ENCODE results near the gene NECAB3.

Gene NECAB3, protein sequence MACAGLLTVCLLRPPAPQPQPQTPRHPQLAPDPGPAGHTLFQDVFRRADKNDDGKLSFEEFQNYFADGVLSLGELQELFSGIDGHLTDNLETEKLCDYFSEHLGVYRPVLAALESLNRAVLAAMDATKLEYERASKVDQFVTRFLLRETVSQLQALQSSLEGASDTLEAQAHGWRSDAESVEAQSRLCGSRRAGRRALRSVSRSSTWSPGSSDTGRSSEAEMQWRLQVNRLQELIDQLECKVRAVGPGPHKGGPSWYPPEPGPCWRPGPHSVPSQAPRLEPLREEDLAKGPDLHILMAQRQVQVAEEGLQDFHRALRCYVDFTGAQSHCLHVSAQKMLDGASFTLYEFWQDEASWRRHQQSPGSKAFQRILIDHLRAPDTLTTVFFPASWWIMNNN

DNA sequence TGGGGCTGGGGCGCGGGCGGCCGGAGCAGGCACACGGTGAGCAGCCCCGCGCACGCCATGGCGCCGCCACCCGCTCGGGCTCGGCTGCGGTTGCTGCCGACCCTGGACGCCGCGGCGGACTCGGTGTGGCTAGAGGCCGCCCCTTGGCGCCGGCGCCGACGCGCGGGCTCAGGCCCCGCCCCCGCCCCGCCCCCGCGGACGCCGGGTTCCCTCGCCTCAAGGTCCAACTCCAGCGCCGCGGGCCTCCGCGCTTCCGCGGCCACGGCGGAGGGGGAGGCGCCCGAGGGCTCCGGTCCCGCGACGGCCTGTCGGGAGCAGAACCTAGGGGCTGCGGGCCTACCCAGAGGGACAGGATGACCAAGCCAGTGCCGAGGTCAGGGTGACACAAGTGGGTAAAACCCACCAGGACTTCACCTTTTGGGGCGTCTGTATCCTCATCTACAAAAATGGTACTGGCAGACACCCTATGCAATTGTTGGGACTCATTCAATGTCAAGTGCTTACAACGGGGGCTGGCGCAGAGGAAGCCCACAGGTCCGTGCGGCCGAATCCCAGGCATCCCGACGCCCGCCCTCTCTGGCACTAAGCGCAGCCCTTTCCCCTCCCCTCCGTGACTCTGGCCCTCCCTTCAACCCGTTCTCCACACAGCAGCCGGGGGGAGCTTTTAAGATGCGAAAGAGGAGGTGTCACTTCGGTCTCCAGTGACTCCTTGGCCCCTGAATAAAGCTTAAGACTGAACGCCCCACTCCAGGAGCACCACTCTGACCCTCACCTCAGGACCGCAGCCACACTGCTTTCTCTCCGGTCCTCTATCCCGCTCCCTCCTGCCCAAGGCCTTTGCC, at the start of gene NECAB3:
Gene NECAB3 (minus strand): TSS at position 135 of the 842 bp plus-strand sequence. CDS start 76 bp downstream, at position 59.
- H2AFZ ChIP-seq (ENCODE audit: low read length), result no peak within 1 kb of the TSS
- H3K9me2 ChIP-seq (ENCODE audit: low read depth, low read length), result no peaks in the 10 kb centered on the region
- peaks cover 70% of the 10 kb centered on the region for H3K36me3 ChIP-seq (ENCODE audit: insufficient read depth, low read length)
- H4K20me1 ChIP-seq (ENCODE audit: insufficient read depth, low read length), result no peaks in the 10 kb centered on the region
- peak within 1 kb of the TSS; percentile 80 for H3K4me2 ChIP-seq (ENCODE audit: low read length)
- peaks cover 77% of the 10 kb centered on the region for H3K4me1 ChIP-seq (ENCODE audit: insufficient read depth, low read length, severe bottlenecking)
- TF ChIP-seq EZH2 (IDR thresholded peaks at IDR 0.05; ENCODE audit: borderline replicate concordance, low read length), result no peak
- TF ChIP-seq, protein P1, sequence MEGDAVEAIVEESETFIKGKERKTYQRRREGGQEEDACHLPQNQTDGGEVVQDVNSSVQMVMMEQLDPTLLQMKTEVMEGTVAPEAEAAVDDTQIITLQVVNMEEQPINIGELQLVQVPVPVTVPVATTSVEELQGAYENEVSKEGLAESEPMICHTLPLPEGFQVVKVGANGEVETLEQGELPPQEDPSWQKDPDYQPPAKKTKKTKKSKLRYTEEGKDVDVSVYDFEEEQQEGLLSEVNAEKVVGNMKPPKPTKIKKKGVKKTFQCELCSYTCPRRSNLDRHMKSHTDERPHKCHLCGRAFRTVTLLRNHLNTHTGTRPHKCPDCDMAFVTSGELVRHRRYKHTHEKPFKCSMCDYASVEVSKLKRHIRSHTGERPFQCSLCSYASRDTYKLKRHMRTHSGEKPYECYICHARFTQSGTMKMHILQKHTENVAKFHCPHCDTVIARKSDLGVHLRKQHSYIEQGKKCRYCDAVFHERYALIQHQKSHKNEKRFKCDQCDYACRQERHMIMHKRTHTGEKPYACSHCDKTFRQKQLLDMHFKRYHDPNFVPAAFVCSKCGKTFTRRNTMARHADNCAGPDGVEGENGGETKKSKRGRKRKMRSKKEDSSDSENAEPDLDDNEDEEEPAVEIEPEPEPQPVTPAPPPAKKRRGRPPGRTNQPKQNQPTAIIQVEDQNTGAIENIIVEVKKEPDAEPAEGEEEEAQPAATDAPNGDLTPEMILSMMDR (IDR thresholded peaks at IDR 0.05; ENCODE audit: low read length), result no peak
- no peaks in the 10 kb centered on the region for H3K9me3 ChIP-seq (ENCODE audit: low read length)
- peak within 1 kb of the TSS; percentile 97 for H3K9ac ChIP-seq (ENCODE audit: low read length)
- no peaks in the 10 kb centered on the region for H3F3A ChIP-seq (ENCODE audit: insufficient read depth, low read length)
- H3K79me2 ChIP-seq (ENCODE audit: insufficient read depth, low read length), result peaks cover 11% of the 10 kb centered on the region
- H3K27ac ChIP-seq (ENCODE audit: low read depth, low read length, poor library complexity, severe bottlenecking), result peak within 1 kb of the TSS; percentile 80
- H3K27me3 ChIP-seq (ENCODE audit: insufficient read depth, low read length), result no peaks in the 10 kb centered on the region
- peak within 1 kb of the TSS; percentile 88 for H3K4me3 ChIP-seq (ENCODE audit: low read depth, low read length, poor library complexity, severe bottlenecking)

- Histone ChIP-seq H3F3A (ENCODE audit: insufficient read depth, low read length) (no peaks in the 10 kb centered on the region), H3K4me2 (ENCODE audit: low read length) (no peak overlapping the region), H3K9me2 (ENCODE audit: low read depth, low read length) (no peaks in the 10 kb centered on the region), H3K36me3 (ENCODE audit: insufficient read depth, low read length) (no peaks in the 10 kb centered on the region), H3K4me3 (ENCODE audit: low read depth, low read length, poor library complexity, severe bottlenecking) (no peak overlapping the region), H3K9ac (ENCODE audit: low read length) (no peak overlapping the region), H3K27me3 (ENCODE audit: insufficient read depth, low read length) (no peaks in the 10 kb centered on the region), H4K20me1 (ENCODE audit: insufficient read depth, low read length) (no peaks in the 10 kb centered on the region), H3K79me2 (ENCODE audit: insufficient read depth, low read length) (peaks cover 12% of the 10 kb centered on the region), H2AFZ (ENCODE audit: low read length) (no peak overlapping the region), H3K27ac (ENCODE audit: low read depth, low read length, poor library complexity, severe bottlenecking) (no peak overlapping the region), H3K4me1 (ENCODE audit: insufficient read depth, low read length, severe bottlenecking) (peaks cover 20% of the 10 kb centered on the region), H3K9me3 (ENCODE audit: low read length) (no peaks in the 10 kb centered on the region)
- TF ChIP-seq, protein P1 (IDR thresholded peaks at IDR 0.05; ENCODE audit: low read length), result no peak
- TF ChIP-seq EZH2 (IDR thresholded peaks at IDR 0.05; ENCODE audit: borderline replicate concordance, low read length), result no peak
Observed at GRCh38 chr20:33721391-33722140, 47.3 kb upstream of the NECAB3 start.

DNA sequence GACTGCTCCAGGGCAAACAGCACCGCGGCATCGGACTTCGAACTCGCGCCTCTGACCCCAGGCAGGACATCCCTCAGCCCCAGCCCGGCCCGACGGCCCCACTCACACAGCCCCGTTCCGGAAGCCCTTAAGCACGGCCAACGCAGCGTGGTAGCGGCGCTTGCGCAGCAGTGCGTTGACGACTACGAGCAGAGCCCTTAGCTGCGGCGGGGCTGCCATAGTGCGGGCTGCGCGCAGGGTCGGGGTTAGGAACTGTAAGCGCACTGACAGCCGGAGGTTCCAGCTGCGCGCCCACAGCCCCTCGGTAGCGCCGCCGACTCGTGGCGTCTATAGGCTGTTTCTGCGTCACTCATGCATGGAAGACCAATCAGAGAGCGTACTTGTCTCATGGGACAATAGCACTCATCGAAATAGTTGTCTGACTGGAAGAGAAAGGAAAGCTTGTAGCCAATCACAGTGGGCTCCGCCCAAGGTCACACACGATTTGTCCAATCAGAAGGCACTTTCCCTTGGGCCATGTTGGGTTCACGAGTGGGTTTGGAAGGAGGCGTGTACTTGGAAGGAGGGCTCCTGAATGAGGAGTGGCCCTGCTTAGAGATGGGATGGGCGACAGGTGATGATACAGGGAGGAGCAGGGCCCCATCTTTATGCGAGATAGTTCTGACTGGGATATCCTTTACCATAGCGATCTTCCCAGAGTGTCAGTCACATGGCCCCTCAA, 45.9 kb upstream of the NECAB3 start, which contains the start of gene PXMP4:
Gene PXMP4 (minus strand): TSS at position 322 of the 721 bp plus-strand sequence. CDS start 103 bp downstream, at position 219.
- Histone ChIP-seq H3K36me3 (ENCODE audit: insufficient read depth, low read length) (no peaks in the 10 kb centered on the region), H4K20me1 (ENCODE audit: insufficient read depth, low read length) (no peaks in the 10 kb centered on the region), H3K4me3 (ENCODE audit: low read depth, low read length, poor library complexity, severe bottlenecking) (peak within 1 kb of the TSS; percentile 85), H3F3A (ENCODE audit: insufficient read depth, low read length) (no peaks in the 10 kb centered on the region), H3K27ac (ENCODE audit: low read depth, low read length, poor library complexity, severe bottlenecking) (peak within 1 kb of the TSS; percentile 76), H2AFZ (ENCODE audit: low read length) (no peak within 1 kb of the TSS), H3K9me3 (ENCODE audit: low read length) (no peaks in the 10 kb centered on the region), H3K27me3 (ENCODE audit: insufficient read depth, low read length) (no peaks in the 10 kb centered on the region), H3K4me2 (ENCODE audit: low read length) (peak within 1 kb of the TSS; percentile 99), H3K4me1 (ENCODE audit: insufficient read depth, low read length, severe bottlenecking) (peaks cover 20% of the 10 kb centered on the region), H3K9ac (ENCODE audit: low read length) (peak within 1 kb of the TSS; percentile 78), H3K9me2 (ENCODE audit: low read depth, low read length) (no peaks in the 10 kb centered on the region), H3K79me2 (ENCODE audit: insufficient read depth, low read length) (peaks cover 12% of the 10 kb centered on the region)
- no peak for TF ChIP-seq EZH2 (IDR thresholded peaks at IDR 0.05; ENCODE audit: borderline replicate concordance, low read length)
- TF ChIP-seq, protein P1 (IDR thresholded peaks at IDR 0.05; ENCODE audit: low read length), result no peak
